Nephron progenitor cell (in vitro differentiated cells): ENCODE results near the gene ANKRD44.

Experiments used
- DNase-seq: peaks from one replicate; pipeline ENCODE4 v3.0.0; 2021
- H3K27ac Mint-ChIP-seq: 2 replicates; pipeline ENCODE4 v1.8.0; 2021; ENCODE audit warnings: mild to moderate bottlenecking, moderate library complexity, mixed read lengths
- H3K27me3 Mint-ChIP-seq: 2 replicates; pipeline ENCODE4 v1.8.0; 2021; ENCODE audit warnings: mild to moderate bottlenecking, low read depth, mixed read lengths; ENCODE audit not compliant: poor library complexity
- H3K36me3 Mint-ChIP-seq: 2 replicates; pipeline ENCODE4 v1.8.0; 2021; ENCODE audit warnings: low read depth, mixed read lengths
- H3K4me1 Mint-ChIP-seq: 2 replicates; pipeline ENCODE4 v1.8.0; 2021; ENCODE audit warnings: mixed read lengths
- H3K4me3 Mint-ChIP-seq: 2 replicates; pipeline ENCODE4 v1.8.0; 2021; ENCODE audit warnings: mild to moderate bottlenecking, moderate library complexity, mixed read lengths
- H3K9me3 Mint-ChIP-seq: 2 replicates; pipeline ENCODE4 v1.8.0; 2021; ENCODE audit warnings: mild to moderate bottlenecking, moderate library complexity, mixed read lengths
- TF ChIP-seq, protein P1 (sequence below): fragments of 200-600 bp; sonication (generic); IDR thresholded peaks from 2 replicates; pipeline ENCODE4 v1.5.0; 2021; ENCODE audit warnings: antibody characterized with exemption

Gene ANKRD44

DNA sequence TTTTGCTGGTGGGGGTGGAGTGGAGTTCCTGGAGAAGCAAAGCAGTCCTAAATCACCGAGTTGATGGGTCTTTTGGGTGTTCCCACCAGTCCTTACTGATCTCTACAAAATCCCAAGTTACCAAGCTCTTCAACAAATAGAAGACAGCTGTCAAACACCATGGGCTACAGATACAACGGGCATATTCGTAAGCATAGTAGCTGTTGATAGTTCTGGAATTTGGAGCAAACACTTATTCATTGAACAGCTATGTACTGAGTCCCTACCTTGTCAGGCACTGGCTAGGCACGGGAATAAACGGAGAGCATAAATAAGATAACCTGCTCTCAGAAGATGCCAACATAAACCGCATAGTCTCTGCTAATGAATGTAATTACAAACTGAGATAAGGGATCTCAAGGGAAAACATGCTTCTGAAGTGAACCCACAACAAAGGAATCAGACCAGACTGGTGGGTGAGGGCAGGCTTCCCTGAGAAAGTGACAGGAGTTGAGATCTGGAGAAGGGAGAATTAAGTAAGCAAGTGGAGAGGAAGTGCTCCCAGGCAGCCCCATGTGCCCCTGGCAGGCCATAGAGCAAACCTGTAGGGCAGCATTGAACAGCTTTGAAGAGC lies 947 bp upstream of the ANKRD44 start:
- TF ChIP-seq, protein P1, sequence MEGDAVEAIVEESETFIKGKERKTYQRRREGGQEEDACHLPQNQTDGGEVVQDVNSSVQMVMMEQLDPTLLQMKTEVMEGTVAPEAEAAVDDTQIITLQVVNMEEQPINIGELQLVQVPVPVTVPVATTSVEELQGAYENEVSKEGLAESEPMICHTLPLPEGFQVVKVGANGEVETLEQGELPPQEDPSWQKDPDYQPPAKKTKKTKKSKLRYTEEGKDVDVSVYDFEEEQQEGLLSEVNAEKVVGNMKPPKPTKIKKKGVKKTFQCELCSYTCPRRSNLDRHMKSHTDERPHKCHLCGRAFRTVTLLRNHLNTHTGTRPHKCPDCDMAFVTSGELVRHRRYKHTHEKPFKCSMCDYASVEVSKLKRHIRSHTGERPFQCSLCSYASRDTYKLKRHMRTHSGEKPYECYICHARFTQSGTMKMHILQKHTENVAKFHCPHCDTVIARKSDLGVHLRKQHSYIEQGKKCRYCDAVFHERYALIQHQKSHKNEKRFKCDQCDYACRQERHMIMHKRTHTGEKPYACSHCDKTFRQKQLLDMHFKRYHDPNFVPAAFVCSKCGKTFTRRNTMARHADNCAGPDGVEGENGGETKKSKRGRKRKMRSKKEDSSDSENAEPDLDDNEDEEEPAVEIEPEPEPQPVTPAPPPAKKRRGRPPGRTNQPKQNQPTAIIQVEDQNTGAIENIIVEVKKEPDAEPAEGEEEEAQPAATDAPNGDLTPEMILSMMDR, result no peak
- Mint-ChIP-seq H3K4me1 (peaks cover 16% of the 10 kb centered on the region), H3K4me3 (peak overlapping the region; percentile 82), H3K27me3 (peaks cover 70% of the 10 kb centered on the region), H3K27ac (no peak overlapping the region), H3K9me3 (no peaks in the 10 kb centered on the region), H3K36me3 (no peaks in the 10 kb centered on the region)
- no peak for DNase-seq

DNA sequence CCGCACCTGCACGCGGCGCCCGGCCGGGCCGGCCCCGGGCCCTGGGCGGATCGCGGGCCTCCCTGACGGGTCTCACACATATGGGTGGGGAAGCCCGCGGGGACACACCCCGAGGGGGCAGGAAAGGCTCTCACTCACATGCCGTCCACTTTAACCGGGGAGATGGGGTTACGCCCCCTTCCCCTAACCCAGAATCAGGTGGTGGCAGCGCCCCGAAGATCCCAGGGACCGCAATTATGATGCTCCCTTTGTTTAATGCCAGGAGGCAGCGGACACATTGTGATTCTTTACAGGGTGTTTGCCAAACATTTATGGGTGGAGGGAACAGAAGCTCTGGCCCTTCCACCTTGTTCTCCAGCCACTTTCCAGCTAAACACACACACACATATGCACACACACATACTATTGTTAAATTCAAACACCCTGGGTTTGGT lies 424 bp upstream of the ANKRD44 start:
- DNase-seq, result no peak
- peak overlapping the region; percentile 82 for H3K4me3 Mint-ChIP-seq
- H3K9me3 Mint-ChIP-seq, result no peaks in the 10 kb centered on the region
- H3K36me3 Mint-ChIP-seq, result no peaks in the 10 kb centered on the region
- peaks cover 16% of the 10 kb centered on the region for H3K4me1 Mint-ChIP-seq
- TF ChIP-seq, protein P1, result no peak
- no peak overlapping the region for H3K27ac Mint-ChIP-seq
- peaks cover 66% of the 10 kb centered on the region for H3K27me3 Mint-ChIP-seq

DNA sequence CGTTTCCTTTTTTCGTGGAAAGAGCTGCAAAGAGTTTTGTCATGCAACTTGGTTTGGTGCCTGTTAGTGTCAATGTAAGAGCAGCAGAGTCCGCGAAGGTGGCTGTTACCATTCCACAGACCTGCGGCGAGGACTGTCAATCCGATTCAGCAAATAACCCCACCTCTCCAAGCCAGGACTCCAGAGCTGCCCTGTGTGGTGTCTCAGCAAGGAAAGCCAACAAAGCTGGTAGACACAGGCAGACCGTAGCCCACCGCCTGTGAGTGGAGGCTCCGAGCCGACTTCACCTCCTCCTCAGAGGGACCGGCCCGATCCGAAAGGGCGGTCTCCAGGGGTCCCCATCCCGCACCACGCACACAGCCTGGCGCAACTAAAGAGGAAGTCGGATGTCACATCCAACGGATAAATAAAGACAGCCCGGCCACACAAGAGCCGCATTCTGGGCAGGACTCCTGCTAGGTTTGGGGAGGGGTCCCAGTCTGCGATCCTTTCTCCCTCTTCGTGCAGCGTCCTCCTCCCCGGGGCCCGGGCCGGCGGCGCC lies 819 bp downstream of the ANKRD44 start:
- peaks cover 16% of the 10 kb centered on the region for H3K4me1 Mint-ChIP-seq
- TF ChIP-seq, protein P1, result no peak
- no peak overlapping the region for H3K27ac Mint-ChIP-seq
- H3K9me3 Mint-ChIP-seq, result no peaks in the 10 kb centered on the region
- H3K27me3 Mint-ChIP-seq, result peaks cover 67% of the 10 kb centered on the region
- DNase-seq, result no peak
- H3K36me3 Mint-ChIP-seq, result no peaks in the 10 kb centered on the region
- peak overlapping the region; percentile 90 for H3K4me3 Mint-ChIP-seq

DNA sequence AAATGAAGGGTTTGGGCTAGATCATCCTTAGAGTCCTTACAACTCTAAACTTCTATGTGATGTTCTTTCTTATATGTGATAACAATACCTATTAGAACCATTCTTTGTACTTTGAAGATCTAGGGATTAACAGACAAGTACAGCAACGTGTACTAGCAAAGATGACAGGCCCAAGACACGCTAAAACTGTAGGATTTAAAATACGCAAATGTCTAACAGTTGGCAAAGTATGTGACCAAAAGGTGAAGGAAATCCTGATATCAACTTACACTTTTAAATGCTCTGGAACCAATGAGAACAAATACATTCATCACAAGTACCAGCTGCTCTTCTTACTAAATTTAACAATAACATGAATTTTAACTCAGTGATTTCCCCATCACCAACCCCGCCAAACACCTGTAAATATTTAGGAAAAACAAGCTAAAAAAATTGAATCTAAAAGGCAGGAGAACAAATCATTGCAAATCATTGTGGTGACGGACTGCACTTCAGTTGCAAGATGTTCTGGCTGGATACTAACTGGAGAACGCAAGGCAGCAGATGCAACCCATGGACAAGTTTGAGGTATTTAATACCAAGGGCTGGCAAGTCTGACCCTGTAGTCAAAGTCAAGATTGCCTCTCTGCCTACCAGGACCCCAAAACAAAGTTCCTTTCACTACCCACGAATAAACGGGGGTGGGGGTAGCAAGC lies 1.4 kb downstream of the ANKRD44 start:
- no peaks in the 10 kb centered on the region for H3K36me3 Mint-ChIP-seq
- peak overlapping the region; percentile 90 for H3K4me3 Mint-ChIP-seq
- peaks cover 16% of the 10 kb centered on the region for H3K4me1 Mint-ChIP-seq
- no peak for DNase-seq
- TF ChIP-seq, protein P1, result no peak
- H3K27me3 Mint-ChIP-seq, result peaks cover 61% of the 10 kb centered on the region
- no peaks in the 10 kb centered on the region for H3K9me3 Mint-ChIP-seq
- H3K27ac Mint-ChIP-seq, result no peak overlapping the region

DNA sequence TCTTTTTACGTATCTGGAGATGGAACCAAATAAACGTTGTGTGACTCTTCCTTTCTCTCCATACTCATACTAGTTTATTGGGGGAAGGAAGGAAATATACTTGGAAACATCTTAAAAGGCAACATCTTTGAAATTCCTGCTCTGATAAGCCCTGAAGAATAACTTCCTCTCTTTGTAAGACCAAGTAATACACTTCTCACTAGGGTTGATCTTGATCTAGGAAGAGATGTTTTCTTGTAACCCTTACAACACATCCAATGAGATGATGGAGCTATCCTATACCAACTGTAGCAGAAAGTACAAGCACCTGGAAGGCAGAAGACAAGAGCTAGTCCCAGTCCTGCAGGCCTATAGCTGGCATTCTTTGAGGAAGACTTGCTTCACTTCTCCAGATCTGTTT lies 2.0 kb downstream of the ANKRD44 start:
- Mint-ChIP-seq H3K9me3 (no peaks in the 10 kb centered on the region), H3K4me1 (peaks cover 16% of the 10 kb centered on the region), H3K36me3 (no peaks in the 10 kb centered on the region), H3K27ac (no peak overlapping the region), H3K27me3 (peaks cover 56% of the 10 kb centered on the region), H3K4me3 (peak overlapping the region; percentile 90)
- no peak for DNase-seq
- TF ChIP-seq, protein P1, result no peak
